Stimulated activated CD4-positive, alpha-beta T cell treated with anti-CD3 and anti-CD28 coated beads, Interleukin-1b, Interleukin-23, amount 100 ng/mL, for 48 hours (primary cell): ENCODE measurements around the gene ZFPM1.
"Not testable (repeated sequence)": the region's sequence is repeated elsewhere in the genome, so short reads cannot be mapped to it uniquely, and the experiment has no call there.

Experiments
- DNase-seq: peaks from one replicate; pipeline ENCODE4 v3.0.0-alpha.2; 2020

Gene ZFPM1

DNA sequence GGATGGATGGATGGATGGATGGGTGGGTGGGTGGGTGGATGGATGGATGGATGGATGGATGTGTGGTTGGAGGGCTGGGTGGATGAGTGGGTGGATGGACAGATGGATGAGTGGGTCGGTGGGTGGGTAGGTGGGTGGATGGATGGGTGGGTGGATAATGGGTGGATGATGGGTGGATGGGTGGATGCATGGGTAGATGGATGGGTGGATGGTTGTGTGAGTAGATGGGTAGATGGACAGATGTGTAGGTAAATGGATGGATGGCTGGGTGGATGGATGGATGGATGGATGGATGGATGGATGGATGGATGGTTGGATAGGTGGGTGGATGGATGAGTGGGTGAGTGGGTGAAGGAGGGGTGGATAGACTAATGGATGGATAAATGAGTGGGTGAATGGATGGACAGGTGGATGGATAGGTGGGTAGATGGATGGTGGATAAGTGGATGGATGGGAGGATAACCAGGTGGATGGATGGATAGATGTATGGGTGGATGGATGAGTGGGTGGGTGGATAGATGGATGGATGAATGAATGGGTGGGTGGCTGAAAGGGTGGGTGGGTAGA is 64.2 kb downstream of the ZFPM1 start:
- not testable (repeated sequence) for DNase-seq

DNA sequence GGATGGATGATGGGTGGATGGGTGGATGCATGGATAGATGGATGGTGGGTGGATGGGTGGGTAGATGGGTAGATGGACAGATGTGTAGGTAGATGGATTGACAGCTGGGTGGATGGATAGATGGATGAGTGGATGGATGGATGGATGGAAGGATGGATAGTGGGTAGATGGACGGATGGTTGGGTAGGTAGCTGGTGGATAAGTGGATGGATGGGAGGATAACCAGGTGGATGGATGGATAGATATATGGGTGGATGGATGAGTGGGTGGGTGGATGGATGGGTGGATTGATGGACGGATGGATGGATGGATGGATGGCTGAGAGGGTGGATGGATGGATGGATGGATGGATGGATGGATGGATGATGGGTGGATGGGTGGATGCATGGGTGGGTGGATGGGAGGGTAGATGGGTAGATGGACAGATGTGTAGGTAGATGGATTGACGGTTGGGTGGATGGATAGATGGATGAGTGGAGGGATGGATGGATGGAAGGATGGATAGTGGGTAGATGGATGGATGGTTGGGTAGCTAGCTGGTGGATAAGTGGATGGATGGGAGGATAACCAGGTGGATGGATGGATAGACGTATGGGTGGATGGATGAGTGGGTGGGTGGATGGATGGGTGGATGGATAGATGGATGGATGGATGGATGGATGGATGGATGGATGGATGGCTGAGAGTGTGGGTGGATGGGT is 65.5 kb downstream of the ZFPM1 start:
- DNase-seq: not testable (repeated sequence)

DNA sequence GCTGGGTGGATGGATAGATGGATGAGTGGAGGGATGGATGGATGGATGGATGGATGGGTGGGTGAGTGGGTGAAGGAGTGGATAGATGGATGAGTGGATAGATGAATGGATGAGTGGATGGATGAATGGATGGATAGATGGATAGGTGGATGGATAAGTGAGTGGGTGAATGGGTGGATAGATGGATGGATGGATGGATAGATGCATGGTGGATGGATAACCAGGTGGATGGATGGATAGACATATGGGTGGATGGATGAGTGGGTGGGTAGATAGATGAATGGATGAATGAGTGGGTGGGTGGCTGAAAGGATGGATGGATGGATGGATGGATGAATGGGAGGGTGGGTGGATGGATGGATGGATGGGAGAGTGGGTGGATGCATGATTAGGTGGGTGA is 66.2 kb downstream of the ZFPM1 start:
- DNase-seq: no peak

DNA sequence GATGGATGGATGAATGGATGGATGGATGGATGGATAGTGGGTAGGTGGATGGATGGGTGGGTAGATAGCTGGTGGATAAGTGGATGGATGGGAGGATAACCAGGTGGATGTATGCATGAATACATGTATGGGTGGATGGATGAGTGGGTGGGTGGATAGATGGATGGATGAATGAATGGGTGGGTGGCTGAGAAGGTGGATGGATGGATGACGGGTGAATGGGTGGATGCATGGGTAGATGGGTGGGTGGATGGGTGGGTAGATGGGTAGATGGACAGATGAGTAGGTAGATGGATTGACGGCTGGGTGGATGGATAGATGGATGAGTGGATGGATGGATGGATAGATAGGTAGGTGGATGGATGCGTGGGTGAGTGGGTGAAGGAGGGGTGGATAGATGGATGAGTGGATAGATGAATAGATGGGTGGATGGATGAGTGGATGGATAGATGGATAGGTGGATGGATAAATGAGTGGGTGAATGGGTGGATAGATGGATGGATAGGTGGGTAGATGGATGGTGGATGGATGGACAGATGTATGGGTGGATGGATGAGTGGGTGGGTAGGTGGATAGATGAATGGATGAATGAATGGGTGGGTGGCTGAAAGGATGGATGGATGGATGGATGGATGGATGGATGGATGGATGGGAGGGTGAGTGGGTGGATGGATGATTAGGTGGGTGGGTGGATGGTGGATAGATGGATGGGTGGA is 67.0 kb downstream of the ZFPM1 start:
- no peak for DNase-seq

DNA sequence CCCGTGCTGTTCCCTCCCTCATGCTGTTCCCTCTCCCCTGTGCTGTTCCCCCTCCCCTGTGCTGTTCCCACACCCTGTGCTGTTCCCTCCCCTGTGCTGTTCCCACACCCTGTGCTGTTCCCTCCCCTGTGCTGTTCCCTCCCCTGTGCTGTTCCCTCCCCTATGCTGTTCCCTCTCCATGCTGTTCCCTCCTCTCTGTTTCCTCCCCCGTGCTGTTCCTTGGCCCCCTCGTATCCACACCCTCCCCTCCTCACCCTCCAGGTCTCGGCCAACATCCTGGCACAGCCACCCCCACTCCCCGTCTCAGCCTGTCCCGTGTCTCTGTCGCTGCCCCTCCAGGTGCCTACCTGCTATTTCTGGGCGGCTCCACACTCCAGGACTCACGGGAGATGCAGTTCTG is 68.6 kb downstream of the ZFPM1 start:
- DNase-seq: no peak

DNA sequence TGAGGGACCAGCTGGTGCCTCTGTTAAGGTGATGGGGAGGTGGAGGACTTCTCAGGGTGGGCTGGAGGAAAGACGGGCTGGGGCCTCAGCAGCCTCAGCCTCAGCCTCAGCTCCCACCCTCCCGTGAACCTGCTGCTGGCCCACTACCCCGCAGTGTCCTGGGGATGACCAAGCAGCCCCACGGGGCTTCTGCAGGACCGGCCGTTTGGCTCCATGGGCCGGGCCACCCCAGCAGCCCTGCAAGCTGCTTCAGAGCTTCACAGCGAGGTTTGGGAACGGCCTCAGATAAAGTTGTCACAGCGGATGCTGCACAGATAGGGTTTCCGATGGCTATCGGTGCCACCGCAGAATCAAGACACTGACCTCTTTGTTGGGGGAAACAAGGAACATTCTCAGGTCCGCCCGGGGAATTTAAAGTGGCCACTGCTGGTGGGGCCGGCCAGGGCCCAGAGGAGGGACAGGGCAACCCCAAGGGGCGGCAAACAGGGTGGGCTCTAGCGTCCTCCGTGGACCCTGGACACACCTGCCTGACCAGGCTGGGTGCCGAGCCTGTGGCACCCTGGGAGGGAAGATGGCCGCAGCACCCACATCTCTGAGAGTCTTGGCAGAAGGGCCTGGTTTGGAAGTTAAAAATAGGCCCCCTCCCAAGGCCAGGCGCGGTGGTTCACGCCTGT is 69.3 kb downstream of the ZFPM1 start:
- no peak for DNase-seq

DNA sequence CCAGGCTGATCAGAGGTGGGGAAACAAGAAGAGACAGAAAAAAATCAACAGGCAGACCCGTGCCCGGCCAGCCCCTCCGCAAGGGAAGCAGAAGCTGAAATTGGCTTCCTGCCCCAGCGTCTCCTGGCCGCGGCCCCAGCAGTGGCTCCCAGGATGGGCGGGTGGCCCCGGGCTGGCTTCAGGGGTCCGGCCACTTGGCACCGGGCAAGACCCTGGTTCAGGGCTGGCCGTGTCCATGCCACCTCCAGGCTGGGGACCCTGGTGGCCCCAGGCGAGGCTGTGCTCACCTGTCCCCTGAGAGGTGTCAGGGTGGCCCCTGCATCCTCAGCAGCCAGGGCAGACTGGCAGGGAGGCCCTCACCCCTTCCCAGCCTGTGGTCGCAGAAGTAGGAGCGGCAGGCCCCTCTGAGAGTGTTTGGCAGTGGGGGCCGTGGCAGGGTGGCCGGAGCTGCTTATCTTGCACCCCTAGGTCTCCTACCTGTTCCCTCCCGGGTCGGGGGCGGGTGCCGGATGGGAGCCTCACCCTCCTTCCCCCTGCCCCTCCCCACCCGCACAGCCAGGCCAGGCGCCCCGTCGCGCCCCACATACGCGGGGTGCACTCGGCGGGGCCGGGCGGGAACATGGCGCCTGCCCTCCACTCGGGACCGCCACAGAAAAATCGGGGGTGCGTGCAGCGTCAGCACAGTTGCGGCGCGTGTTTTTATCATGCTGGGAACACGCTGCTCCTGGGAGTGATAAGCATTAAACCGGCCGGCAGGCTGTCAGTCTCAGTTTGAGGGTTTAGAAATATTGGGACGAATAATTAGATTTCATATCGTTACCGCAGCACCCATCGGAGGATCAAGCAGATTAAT is 70.5 kb downstream of the ZFPM1 start:
- no peak for DNase-seq

DNA sequence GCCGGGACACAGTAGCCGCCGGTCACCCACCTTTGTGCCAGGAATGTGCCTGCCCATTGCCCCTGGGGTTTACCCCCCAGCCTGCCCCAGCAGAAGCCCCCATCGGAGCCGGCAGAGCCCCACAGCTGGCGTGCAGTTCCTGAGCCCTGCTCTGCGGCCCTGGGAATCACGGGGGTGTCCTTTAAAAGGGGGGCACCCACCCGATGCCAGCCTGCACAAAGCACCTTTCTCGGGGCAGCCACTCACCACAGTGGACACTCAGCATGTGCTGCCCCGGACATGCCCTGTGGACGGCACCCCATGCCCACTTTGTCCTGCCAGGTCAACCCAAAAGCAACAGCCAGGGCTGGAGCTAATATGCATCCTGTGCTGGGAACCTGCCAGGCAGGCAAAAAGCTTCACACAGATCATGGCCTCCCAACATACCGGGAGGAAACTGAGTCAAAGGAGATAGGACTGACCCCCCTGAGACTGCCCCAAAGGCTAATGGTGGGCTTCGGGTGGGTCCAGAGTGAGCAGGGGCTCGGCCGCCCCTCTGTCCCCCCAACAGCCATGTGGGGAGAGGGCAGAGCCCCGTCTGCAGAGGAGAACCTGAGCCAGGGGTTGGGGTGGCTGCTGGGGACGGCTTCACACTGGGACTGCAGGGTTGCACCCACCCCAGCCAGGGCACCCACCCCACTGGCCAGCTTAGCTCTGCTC is 71.3 kb downstream of the ZFPM1 start:
- DNase-seq: no peak

DNA sequence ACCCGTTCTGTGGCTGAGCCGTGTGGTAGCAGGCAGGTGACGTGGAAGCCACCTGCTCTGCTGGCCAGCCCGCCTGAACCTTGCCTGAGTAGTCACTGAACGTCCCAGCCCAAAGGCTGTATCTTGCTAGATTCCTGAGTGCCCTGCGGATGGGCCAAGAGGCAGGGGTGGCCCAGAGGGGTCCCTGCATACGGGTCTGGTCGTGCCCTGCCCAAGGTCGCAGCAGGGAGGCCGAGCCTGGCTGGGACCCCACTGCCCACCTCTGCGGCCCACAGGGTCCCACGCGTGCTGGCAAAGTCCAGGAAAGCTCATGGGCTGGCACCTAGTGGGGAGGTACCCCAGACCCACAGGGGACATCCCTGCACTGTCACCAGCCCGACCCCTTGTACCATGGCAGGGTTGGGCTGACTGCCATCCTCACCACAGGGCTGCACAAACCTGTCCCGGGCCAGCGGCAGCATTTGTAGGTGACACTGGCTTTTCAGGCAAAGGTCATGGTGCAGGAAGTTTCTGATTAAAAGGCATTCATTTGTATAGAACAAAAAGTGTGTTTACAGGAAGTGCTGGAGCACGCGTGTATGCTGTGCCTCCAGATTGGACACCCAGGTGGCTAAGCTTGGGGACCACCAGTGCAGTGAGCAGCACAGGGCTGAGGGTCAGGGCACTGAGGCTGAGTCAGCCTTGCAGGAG is 72.0 kb downstream of the ZFPM1 start:
- DNase-seq: no peak

DNA sequence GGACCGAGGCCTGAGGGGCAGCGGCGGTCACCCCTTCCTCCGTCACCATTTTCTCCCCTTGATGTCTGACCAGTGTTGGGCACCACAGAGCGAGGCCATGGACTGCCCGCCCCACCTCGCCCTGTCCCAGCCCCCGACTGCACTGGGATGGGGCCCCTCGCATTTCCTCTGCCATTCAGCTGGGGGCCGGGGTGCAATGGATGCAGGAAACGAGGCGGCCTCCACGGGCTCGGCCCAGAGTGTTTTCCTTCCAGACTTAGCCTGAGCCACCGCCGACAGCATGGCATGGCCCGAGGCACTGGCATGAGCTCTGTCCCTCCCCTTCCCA is 72.5 kb downstream of the ZFPM1 start:
- DNase-seq: no peak

DNA sequence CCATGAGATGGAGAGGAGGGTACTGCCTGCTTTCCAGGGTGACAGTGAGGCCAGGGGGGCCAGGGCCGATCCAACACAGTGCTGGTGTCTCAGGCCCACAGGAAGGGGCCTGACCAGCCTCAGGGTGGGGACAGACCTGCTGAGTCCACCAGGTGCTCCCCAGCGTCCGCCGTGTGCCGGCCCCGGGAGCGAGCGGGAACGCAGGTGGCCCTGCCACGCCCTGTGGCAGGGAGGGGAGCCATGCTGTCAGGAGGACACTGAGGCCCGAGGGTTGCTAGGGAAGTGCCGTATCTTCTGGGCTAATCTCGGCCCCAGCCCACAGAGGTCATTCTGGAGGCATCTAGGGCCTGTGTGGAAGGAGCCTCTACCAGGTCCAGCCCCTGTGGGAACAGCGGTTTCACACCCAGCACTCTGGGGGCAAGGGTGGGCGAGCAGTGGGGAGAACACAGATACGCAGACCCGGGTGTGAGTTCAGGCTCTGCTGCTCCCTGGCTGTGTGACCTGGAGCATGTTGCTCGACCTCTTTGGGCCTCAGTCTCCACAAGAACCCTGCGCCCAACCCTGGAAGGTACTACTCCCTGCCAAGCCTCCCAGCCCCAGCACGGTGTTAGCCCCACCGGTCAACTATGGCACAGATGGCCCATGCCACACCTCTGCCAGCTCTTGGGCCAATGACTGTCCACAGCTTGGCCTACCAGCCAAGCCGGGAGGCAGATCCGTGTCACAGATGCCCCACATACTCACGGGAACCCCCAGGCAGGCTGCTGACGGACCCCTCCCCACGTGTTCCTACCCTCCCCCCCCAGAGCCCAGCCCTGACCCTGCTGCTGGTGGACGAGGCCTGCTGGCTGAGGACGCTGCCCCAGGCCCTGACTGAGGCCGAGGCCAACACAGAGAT is 73.2 kb downstream of the ZFPM1 start:
- no peak for DNase-seq

DNA sequence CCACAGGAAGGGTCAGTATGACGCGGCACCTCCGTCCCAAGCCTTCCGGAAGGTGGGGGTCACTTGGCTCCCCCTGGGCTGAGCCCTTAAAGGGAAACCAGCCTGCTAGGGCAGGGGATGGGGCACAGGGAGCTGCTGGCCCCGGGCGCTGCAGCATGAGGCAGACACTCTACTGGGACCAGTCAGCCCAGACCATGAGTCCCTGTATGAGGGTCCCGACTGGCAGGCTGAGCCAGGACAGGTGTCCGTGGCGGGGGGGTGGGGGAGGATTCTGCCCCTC is 73.8 kb downstream of the ZFPM1 start:
- DNase-seq: no peak

DNA sequence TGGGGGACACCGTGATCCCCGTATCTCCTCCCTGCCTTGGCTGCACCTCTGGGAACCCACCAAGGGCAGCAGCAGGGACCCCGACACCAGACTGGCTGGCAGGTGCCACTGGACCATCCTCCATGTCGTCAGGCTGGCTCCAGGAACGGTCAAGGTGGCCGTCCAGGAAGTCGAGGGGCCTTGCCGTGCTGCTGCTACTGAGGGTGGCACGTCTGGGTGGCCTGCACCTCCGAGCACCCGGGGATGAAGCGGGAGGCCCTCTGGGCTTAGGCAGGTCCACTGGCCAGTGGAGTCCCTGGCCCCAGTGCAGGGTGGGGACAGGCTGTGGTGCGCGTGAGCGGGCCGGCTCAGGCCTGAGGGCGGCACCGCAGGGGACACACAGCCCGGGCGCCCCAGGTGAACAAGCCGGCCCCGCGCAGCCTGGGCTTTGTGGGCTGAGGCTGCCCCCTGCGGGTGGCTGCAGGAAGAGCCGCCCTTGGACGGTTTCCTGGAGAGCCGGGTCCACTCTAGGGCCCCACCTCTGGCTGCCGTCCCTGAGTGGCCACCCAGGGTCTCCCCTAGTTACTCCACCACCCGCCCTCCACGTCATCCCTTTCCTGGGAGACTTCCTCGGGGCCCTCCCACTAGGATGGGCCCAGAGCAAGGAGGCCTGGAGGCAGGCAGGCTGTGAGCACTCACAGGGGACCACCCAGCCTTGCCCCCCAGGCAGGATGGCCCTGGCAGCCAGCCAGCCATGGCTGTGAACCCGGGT is 74.3 kb downstream of the ZFPM1 start:
- DNase-seq: peak; percentile 43

DNA sequence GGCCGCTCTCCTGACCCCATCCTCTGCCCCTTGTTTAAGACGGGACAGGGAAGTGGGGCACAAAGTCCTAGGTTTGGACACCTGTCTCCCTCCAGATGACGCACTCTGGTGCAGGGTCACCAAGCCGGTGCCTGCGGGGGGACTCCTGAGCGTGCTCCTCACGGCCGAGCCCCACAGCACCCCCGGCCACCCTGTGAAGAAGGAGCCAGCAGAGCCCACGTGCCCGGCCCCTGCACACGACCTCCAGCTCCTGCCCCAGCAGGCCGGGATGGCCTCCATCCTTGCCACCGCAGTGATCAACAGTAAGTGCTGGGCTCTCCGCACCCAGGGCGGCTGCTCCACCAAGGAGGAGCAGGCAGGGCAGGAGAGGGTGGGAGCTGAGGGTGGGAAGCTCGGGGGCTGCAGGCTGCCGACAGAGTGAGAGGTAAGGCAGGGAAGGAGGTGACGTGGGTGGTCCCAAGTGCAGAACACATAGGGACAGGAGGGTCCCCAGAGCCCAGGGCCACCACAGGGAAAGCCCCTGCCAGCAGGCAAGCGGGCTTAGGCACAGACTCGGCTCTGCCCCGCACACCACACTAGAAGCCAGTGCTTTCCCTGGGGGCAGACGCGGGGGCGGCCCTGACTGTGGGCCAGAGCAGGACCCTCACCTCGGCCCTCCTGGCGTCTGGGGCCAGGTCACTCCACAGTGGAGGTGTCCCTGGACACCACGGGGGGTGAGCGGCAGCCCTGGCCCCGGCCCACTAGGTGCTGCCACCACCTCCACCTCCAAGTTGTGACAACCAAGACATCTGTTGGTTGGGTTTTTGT is 75.1 kb downstream of the ZFPM1 start:
- DNase-seq: no peak

DNA sequence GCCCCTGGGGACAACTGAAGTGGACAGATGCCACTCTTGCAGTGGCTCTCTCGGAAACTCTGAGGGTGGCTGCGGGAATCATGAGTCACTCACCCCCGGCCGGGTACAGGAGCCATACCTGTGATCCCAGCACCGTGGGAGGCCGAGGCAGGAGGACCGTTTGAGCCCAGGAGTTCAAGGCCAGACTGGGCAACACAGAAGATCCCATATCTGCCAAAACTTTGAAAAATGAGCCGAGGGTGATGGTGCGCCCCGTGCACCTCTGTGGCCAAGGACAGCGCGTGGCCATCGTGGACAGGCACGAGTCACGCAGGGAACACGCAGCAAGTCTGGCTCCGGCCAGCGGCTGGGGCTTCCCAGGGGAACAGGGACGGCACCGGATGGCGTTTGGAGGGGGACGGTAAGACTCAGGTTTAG is 75.8 kb downstream of the ZFPM1 start:
- no peak for DNase-seq

DNA sequence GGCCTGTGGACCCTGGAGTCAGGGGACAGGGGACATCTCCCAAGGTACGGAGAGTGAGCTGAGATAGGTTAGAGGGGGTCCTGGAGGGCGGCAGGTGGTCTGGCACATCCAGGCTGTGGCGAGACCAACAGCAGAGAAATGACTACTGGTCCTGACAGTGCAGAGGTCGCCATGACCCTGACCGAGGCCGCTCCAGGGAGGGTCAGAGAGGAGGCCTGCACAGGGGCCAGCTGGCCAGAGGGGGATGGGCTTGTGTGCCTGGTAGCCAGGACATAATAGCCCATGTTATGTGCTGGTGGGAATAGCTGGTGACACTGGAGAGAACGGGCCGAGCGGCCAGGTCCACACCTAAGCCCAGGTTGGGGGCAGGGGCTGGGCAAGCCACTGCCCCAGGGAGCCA is 76.5 kb downstream of the ZFPM1 start:
- DNase-seq: no peak

DNA sequence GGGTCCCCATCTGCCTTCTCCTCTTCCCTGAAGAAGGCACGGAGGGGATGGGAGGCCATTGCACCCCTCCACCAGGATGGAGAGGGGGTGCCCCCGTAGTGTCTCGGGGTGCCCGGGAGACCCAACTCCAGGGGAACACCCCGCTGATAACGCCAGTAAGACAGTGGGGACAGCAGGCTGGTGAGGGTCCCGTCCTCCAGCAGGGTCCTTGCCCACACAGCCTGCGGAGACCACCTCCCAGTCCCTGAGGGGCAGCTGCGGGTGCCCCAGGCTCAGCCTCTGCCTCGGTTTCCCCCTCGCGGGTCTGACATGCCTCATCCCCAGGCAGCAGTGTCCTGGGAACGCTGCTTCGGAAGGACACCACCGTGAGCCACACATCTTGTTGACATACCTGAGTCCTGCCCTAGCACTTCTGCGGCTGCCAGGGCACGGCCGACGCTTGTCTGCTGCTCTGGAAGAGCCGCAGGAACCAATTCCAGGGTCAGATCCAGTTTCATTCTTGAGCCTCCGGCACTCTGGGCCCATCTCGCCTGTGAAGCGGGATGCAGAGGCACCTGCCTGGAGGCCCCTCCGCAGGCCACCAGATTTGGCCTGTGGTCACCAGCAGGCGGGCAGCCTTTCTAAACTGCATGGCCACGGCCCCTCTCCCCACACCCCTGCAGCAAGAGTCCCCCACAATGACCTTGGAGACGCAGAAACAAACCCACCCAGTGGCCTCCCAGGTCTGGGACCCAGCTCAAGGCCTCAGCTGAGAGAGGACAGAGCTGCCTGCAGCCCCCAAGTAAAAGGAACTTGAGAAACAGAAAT is 77.2 kb downstream of the ZFPM1 start:
- no peak for DNase-seq

DNA sequence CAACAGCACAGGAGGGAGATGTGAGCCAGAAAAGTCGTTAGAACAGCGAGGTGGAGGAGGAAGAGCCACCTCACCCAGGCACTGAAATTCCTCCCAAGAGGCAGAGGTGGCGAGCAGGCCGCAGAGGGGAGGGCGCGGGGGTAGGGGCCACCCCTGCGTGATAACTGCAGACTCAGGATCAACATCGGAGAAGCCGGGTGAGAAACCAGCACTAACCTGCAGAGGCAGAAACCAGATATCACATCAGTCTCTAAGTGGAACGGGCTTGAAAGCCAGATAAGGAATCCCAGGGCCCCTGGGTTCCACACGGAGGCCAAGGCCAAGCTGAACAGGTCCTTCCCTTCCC is 77.8 kb downstream of the ZFPM1 start:
- DNase-seq: no peak

DNA sequence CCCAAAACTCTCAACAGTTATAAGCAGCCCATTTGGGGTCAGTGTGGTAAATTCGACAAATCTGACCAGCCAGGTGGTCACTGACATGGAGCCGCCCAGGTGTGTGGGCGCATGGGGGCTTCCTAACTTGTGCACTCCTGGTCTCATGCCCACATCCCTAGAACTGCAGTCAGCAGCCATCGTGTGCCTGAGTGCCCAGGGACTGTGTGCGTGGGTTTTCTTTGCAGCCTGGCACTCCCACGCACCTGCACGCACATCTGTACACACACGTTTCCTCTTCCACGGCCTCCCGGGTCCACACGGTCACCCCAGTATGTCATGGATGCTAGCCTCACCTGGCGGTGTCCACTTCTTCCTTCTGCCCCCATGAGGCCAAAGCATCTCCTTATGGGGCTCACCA is 78.3 kb downstream of the ZFPM1 start:
- DNase-seq: no peak
